OCI-LY1 (cell line): ENCODE data around the gene PDLIM5.

Source experiments
- EZH2 ChIP-seq: fragments of 200-600 bp; sonication (generic), shearing (Covaris generic); IDR thresholded peaks from 2 replicates; pipeline ENCODE4 v1.8.0; 2017; ENCODE audit warnings: borderline replicate concordance, mixed run types, mild to moderate bottlenecking, antibody characterized with exemption, low read length, moderate library complexity, mixed read lengths
- TF ChIP-seq, protein P1 (sequence below): fragments of 200-600 bp; sonication (generic), shearing (Covaris generic); IDR thresholded peaks from 2 replicates; pipeline ENCODE4 v1.5.1; 2017; ENCODE audit warnings: mild to moderate bottlenecking, antibody characterized with exemption, low read length, moderate library complexity, mixed read lengths

DNA sequence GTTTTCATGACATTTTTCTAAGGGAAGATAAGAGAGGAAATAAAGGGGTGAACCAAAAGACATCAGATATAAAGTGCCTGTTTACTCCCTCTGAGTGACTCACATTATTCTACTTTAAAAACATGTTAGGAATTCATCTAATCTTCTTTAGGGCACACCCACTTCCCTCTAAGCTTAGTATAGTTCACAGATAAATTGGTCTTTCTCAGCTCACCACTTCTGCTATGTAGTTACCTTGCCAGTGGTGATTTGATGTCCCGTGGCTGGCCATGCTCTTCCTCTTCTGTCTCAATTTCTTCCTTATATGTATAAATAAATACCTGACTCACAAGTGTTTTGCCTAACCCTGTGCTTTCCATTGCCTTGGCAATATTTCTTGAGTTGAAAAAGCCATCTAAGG, 96.8 kb downstream of the PDLIM5 start:
- TF ChIP-seq, protein P1, sequence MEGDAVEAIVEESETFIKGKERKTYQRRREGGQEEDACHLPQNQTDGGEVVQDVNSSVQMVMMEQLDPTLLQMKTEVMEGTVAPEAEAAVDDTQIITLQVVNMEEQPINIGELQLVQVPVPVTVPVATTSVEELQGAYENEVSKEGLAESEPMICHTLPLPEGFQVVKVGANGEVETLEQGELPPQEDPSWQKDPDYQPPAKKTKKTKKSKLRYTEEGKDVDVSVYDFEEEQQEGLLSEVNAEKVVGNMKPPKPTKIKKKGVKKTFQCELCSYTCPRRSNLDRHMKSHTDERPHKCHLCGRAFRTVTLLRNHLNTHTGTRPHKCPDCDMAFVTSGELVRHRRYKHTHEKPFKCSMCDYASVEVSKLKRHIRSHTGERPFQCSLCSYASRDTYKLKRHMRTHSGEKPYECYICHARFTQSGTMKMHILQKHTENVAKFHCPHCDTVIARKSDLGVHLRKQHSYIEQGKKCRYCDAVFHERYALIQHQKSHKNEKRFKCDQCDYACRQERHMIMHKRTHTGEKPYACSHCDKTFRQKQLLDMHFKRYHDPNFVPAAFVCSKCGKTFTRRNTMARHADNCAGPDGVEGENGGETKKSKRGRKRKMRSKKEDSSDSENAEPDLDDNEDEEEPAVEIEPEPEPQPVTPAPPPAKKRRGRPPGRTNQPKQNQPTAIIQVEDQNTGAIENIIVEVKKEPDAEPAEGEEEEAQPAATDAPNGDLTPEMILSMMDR, result no peak
- no peak for TF ChIP-seq EZH2
